Prostate gland (tissue), 2 donors: ENCODE measurements around the gene GBGT1.

Experiments used
- POLR2AphosphoS5 ChIP-seq: sonication (generic); formaldehyde crosslinking; IDR thresholded peaks from one replicate; pipeline ENCODE4 v1.6.1; 2017; ENCODE audit warnings: antibody characterized with exemption
- TF ChIP-seq, protein P1 (sequence below), 4 experiments: fragments of 200-600 bp in 2 of 4; fragments of 450-650 bp in 2 of 4; sonication (generic) in 2 of 4; IDR thresholded peaks; 1 replicate in 3 of 4; 2 replicates in 1 of 4; pipeline ENCODE4 v1.5.1; 2016 to 2019; ENCODE audit warnings: antibody characterized with exemption in 4 of 4, mild to moderate bottlenecking in 2 of 4, moderate library complexity in 2 of 4

GRCh38 chr9:133111808-133112662 lies 51.7 kb downstream of the GBGT1 start:
- TF ChIP-seq, protein P1, sequence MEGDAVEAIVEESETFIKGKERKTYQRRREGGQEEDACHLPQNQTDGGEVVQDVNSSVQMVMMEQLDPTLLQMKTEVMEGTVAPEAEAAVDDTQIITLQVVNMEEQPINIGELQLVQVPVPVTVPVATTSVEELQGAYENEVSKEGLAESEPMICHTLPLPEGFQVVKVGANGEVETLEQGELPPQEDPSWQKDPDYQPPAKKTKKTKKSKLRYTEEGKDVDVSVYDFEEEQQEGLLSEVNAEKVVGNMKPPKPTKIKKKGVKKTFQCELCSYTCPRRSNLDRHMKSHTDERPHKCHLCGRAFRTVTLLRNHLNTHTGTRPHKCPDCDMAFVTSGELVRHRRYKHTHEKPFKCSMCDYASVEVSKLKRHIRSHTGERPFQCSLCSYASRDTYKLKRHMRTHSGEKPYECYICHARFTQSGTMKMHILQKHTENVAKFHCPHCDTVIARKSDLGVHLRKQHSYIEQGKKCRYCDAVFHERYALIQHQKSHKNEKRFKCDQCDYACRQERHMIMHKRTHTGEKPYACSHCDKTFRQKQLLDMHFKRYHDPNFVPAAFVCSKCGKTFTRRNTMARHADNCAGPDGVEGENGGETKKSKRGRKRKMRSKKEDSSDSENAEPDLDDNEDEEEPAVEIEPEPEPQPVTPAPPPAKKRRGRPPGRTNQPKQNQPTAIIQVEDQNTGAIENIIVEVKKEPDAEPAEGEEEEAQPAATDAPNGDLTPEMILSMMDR (IDR thresholded peaks at IDR 0.05), result no peak
- no peak for TF ChIP-seq POLR2AphosphoS5
